Glutamatergic neuron (in vitro differentiated cells): ENCODE measurements around the gene BCL2L11. TPM values are rescaled to one million over a fixed set of nuclear protein-coding genes. Genes with fewer than 3 reads are reported as not detected.

Experiments
- DNase-seq: peaks from one replicate; pipeline ENCODE4 v3.0.0; 2022
- H3K27ac Mint-ChIP-seq: one replicate; pipeline ENCODE4 v1.8.0; 2020; ENCODE audit warnings: mild to moderate bottlenecking, mixed read lengths, inconsistent platforms; ENCODE audit not compliant: unreplicated experiment
- H3K27me3 Mint-ChIP-seq: one replicate; pipeline ENCODE4 v1.8.0; 2020; ENCODE audit warnings: mild to moderate bottlenecking, moderate library complexity, mixed read lengths, inconsistent platforms; ENCODE audit not compliant: unreplicated experiment
- H3K36me3 Mint-ChIP-seq: one replicate; pipeline ENCODE4 v1.8.0; 2020; ENCODE audit warnings: mild to moderate bottlenecking, mixed read lengths, inconsistent platforms; ENCODE audit not compliant: unreplicated experiment
- H3K4me1 Mint-ChIP-seq: one replicate; pipeline ENCODE4 v1.8.0; 2020; ENCODE audit warnings: mild to moderate bottlenecking, low read depth, mixed read lengths, inconsistent platforms; ENCODE audit not compliant: unreplicated experiment
- H3K4me3 Mint-ChIP-seq: one replicate; pipeline ENCODE4 v1.8.0; 2020; ENCODE audit warnings: mild to moderate bottlenecking, mixed read lengths, inconsistent platforms; ENCODE audit not compliant: unreplicated experiment
- H3K9me3 Mint-ChIP-seq: one replicate; pipeline ENCODE4 v1.8.0; 2020; ENCODE audit warnings: mild to moderate bottlenecking, moderate library complexity, mixed read lengths, inconsistent platforms; ENCODE audit not compliant: unreplicated experiment
- total RNA-seq: library from RNA; stranded (reverse); fragmentation: NEBNext Ultra II Directional; extraction: Animal tissue kit (Norgen Biotek cat#: 25700); gene quantifications from one replicate; pipeline ENCODE4 v1.2.1, GENCODE V29; 2021; ENCODE audit not compliant: unreplicated experiment
- TF ChIP-seq, protein P1 (sequence below): fragments of 200-600 bp; sonication (generic); IDR thresholded peaks from one replicate; pipeline ENCODE4 v1.5.0; 2021; ENCODE audit not compliant: partially characterized antibody, unreplicated experiment

The BCL2L11 gene
- total RNA-seq, 1 donor from 2014 or later: 20.0 TPM

DNA sequence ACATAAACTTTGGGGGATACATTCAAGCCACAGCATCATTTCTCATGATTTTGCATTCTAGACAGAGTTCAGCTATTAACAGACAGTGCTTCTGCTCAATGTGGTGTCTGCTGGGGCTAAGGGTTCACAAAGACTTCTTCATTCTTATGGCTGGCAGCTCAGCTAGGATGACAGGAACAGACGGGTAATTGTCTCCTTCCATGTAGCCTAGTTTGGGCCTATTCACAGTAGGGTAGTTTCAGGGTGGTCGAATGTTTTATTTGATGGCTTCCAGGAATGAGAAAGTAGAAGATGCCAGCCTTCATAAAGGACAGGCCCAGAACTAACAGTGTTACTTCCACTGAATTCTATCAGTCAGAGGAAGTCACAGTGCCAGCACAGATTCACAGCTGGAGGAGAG, 26.0 kb upstream of the BCL2L11 start:
- Mint-ChIP-seq H3K9me3 (no peaks in the 10 kb centered on the region), H3K36me3 (no peaks in the 10 kb centered on the region), H3K4me1 (no peaks in the 10 kb centered on the region), H3K27ac (no peak overlapping the region), H3K27me3 (no peaks in the 10 kb centered on the region), H3K4me3 (no peak overlapping the region)
- TF ChIP-seq, protein P1, sequence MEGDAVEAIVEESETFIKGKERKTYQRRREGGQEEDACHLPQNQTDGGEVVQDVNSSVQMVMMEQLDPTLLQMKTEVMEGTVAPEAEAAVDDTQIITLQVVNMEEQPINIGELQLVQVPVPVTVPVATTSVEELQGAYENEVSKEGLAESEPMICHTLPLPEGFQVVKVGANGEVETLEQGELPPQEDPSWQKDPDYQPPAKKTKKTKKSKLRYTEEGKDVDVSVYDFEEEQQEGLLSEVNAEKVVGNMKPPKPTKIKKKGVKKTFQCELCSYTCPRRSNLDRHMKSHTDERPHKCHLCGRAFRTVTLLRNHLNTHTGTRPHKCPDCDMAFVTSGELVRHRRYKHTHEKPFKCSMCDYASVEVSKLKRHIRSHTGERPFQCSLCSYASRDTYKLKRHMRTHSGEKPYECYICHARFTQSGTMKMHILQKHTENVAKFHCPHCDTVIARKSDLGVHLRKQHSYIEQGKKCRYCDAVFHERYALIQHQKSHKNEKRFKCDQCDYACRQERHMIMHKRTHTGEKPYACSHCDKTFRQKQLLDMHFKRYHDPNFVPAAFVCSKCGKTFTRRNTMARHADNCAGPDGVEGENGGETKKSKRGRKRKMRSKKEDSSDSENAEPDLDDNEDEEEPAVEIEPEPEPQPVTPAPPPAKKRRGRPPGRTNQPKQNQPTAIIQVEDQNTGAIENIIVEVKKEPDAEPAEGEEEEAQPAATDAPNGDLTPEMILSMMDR: no peak
- DNase-seq: no peak

GRCh38 chr2:111095434-111095833, 25.3 kb upstream of the BCL2L11 start:
- Mint-ChIP-seq H3K36me3 (no peaks in the 10 kb centered on the region), H3K27ac (no peak overlapping the region), H3K27me3 (no peaks in the 10 kb centered on the region), H3K4me1 (no peaks in the 10 kb centered on the region), H3K9me3 (no peaks in the 10 kb centered on the region), H3K4me3 (no peak overlapping the region)
- TF ChIP-seq, protein P1: no peak
- DNase-seq: no peak

- H3K4me1 Mint-ChIP-seq: no peaks in the 10 kb centered on the region
- H3K27ac Mint-ChIP-seq: no peak overlapping the region
- TF ChIP-seq, protein P1: no peak
Measured at GRCh38 chr2:111099402-111099801, 21.3 kb upstream of the BCL2L11 start.

DNA sequence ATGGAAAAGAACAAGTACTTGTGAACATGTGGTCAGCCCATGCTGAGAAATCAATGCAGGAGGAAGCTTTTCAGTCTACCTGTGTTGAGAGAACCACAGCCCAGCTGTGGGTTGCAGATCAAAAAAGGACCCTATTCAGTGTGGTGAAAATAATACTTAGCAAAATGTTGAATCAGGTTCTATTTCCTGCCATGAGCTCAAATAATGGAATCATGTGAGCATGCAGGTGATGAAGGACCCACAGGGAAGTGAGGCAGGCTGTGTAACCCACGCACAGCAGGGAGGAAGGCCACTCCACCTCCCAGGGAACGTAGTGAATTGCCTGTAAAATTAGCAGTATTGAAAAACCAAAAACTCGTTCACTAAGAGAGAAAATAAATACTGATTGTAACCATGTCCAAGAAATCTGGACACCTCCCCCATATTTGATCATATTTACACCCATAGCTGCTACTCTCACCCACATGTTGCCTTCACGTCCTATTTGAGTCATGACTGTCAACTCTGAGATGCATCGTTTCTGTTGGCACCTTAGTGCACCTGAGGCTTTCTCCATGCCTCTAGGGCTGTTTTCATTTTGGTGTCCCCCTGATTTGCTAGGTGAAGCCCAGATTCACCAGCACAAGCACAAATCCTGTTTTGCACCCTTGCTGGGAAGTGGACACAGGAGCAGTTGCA, 20.5 kb upstream of the BCL2L11 start:
- no peak overlapping the region for H3K27ac Mint-ChIP-seq
- no peaks in the 10 kb centered on the region for H3K4me1 Mint-ChIP-seq
- H3K9me3 Mint-ChIP-seq: no peaks in the 10 kb centered on the region
- no peaks in the 10 kb centered on the region for H3K27me3 Mint-ChIP-seq
- TF ChIP-seq, protein P1: no peak
- no peaks in the 10 kb centered on the region for H3K36me3 Mint-ChIP-seq
- H3K4me3 Mint-ChIP-seq: no peak overlapping the region
- DNase-seq: no peak

More at GRCh38 chr2:111099402-111099801, 21.3 kb upstream of the BCL2L11 start:
- DNase-seq: no peak
- H3K4me3 Mint-ChIP-seq: no peak overlapping the region
- no peaks in the 10 kb centered on the region for H3K27me3 Mint-ChIP-seq
- H3K36me3 Mint-ChIP-seq: no peaks in the 10 kb centered on the region
- no peaks in the 10 kb centered on the region for H3K9me3 Mint-ChIP-seq

DNA sequence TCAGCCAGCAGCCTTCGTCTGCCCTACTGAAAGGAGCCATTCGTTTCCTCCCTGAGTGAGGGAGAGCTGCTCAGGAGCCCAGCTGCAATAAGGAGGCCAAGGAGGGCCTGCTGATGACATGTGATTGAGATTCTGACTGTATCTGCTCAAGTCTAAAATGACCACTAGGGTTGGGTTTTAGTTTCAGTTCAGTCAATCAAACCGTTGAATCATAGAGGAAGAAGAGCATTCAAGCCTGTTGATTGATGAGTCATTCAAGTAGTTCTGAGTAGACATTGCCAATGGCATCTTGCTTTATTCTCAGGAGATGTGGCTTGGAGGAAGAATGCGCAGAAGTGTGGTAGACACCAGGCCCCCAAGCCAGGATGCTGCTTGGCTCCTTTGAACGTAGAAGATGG, 19.9 kb upstream of the BCL2L11 start:
- TF ChIP-seq, protein P1: no peak
- no peak overlapping the region for H3K4me3 Mint-ChIP-seq
- no peak for DNase-seq
- H3K4me1 Mint-ChIP-seq: no peaks in the 10 kb centered on the region
- H3K9me3 Mint-ChIP-seq: no peaks in the 10 kb centered on the region
- H3K27me3 Mint-ChIP-seq: no peaks in the 10 kb centered on the region
- H3K27ac Mint-ChIP-seq: no peak overlapping the region
- H3K36me3 Mint-ChIP-seq: no peaks in the 10 kb centered on the region
